ENCODE results near the gene GNA12.

GRCh38 chr7:2684501-2684900 lies 159.6 kb downstream of the GNA12 start:
- no peak for TF ChIP-seq POLR2AphosphoS5 (IDR thresholded peaks at IDR 0.05; ENCODE audit: low read depth, low read length)
- TF ChIP-seq SPI1 (IDR thresholded peaks at IDR 0.05; ENCODE audit: low read depth, low read length) = no peak
- TF ChIP-seq TAF1 (IDR thresholded peaks at IDR 0.05; ENCODE audit: low read depth, low read length) = no peak
- TF ChIP-seq POLR2A (IDR thresholded peaks at IDR 0.05; ENCODE audit: low read depth, low read length) = no peak
- no peak for TF ChIP-seq POU2F2 (IDR thresholded peaks at IDR 0.05; ENCODE audit: low read depth, low read length)
- TF ChIP-seq PAX5 (IDR thresholded peaks at IDR 0.05; ENCODE audit: insufficient read depth, low read length, severe bottlenecking) = no peak

All from GM12891 (cell line).